H9 (cell line): ENCODE data around the gene GPD2. TPM values are rescaled to one million over a fixed set of nuclear protein-coding genes. Genes with fewer than 3 reads are reported as not detected.

Experiments
- DNase-seq: peaks from one replicate; pipeline ENCODE4 v3.0.0-alpha.2; 2017
- H2AFZ ChIP-seq: one replicate; pipeline ENCODE4 v1.6.1; 2013; ENCODE audit warnings: mild to moderate bottlenecking, low read length, control low read depth, moderate library complexity
- H2AK5ac ChIP-seq: 2 replicates; pipeline ENCODE4 v1.6.1; 2013; ENCODE audit warnings: low read length, control low read depth, mixed read lengths; ENCODE audit not compliant: insufficient read length
- H2BK120ac ChIP-seq: one replicate; pipeline ENCODE4 v1.6.1; 2013; ENCODE audit warnings: low read depth, mild to moderate bottlenecking, low read length, control low read depth, inconsistent platforms; ENCODE audit not compliant: poor library complexity, severe bottlenecking
- H2BK12ac ChIP-seq: 2 replicates; pipeline ENCODE4 v1.6.1; 2013; ENCODE audit warnings: low read length, control low read depth, mixed read lengths, low read depth; ENCODE audit not compliant: insufficient read length
- H2BK15ac ChIP-seq: 2 replicates; pipeline ENCODE4 v1.6.1; 2013; ENCODE audit warnings: low read depth, low read length, control low read depth
- H2BK20ac ChIP-seq: one replicate; pipeline ENCODE4 v1.6.1; 2013; ENCODE audit warnings: low read depth, mild to moderate bottlenecking, low read length, control low read depth, inconsistent platforms; ENCODE audit not compliant: poor library complexity, severe bottlenecking
- H2BK5ac ChIP-seq: 2 replicates; pipeline ENCODE4 v1.6.1; 2013; ENCODE audit warnings: low read length, control low read depth, mixed read lengths; ENCODE audit not compliant: insufficient read length
- H3K14ac ChIP-seq: 2 replicates; pipeline ENCODE4 v1.6.1; 2013; ENCODE audit warnings: low read length, control low read depth; ENCODE audit not compliant: insufficient read depth
- H3K18ac ChIP-seq: 2 replicates; pipeline ENCODE4 v1.6.1; 2013; ENCODE audit warnings: low read depth, mild to moderate bottlenecking, mixed read lengths, low read length, control low read depth; ENCODE audit not compliant: insufficient read length
- H3K23ac ChIP-seq: 2 replicates; pipeline ENCODE4 v1.6.1; 2013; ENCODE audit warnings: low read length, control low read depth, mixed read lengths, low read depth; ENCODE audit not compliant: insufficient read length
- H3K23me2 ChIP-seq: 2 replicates; pipeline ENCODE4 v1.6.1; 2013; ENCODE audit warnings: low read depth, mild to moderate bottlenecking, mixed read lengths, low read length, control low read depth; ENCODE audit not compliant: insufficient read length, poor library complexity, severe bottlenecking
- H3K27ac ChIP-seq: 2 replicates; pipeline ENCODE4 v1.5.1; 2013; ENCODE audit warnings: low read length, control low read depth, mixed read lengths, low read depth; ENCODE audit not compliant: insufficient read length
- H3K27me3 ChIP-seq: 2 replicates; pipeline ENCODE4 v1.6.1; 2013; ENCODE audit warnings: low read length, control low read depth, inconsistent platforms; ENCODE audit not compliant: insufficient read depth
- H3K4ac ChIP-seq: 2 replicates; pipeline ENCODE4 v1.6.1; 2013; ENCODE audit warnings: low read depth, mild to moderate bottlenecking, control low read depth, inconsistent platforms, low read length, moderate library complexity
- H3K4me1 ChIP-seq: 2 replicates; pipeline ENCODE4 v1.6.1; 2013; ENCODE audit warnings: low read length, control low read depth, inconsistent platforms; ENCODE audit not compliant: insufficient read depth
- H3K4me2 ChIP-seq: 2 replicates; pipeline ENCODE4 v1.6.1; 2013; ENCODE audit warnings: low read length, control low read depth, mixed read lengths; ENCODE audit not compliant: insufficient read length, insufficient read depth
- H3K56ac ChIP-seq: 2 replicates; pipeline ENCODE4 v1.6.1; 2013; ENCODE audit warnings: low read depth, mild to moderate bottlenecking, mixed read lengths, low read length, control low read depth; ENCODE audit not compliant: insufficient read length
- H3K79me1 ChIP-seq: 2 replicates; pipeline ENCODE4 v1.6.1; 2013; ENCODE audit warnings: low read depth, mild to moderate bottlenecking, moderate library complexity, low read length, control low read depth, inconsistent platforms; ENCODE audit not compliant: insufficient read depth, poor library complexity, severe bottlenecking
- H3K79me2 ChIP-seq: 2 replicates; pipeline ENCODE4 v1.6.1; 2013; ENCODE audit warnings: low read length, control low read depth, inconsistent platforms; ENCODE audit not compliant: insufficient read depth
- H3K9ac ChIP-seq: 2 replicates; pipeline ENCODE4 v1.6.1; 2013; ENCODE audit warnings: low read length, control low read depth, mixed read lengths; ENCODE audit not compliant: insufficient read length; ENCODE audit errors: extremely low read depth
- H3K9me3 ChIP-seq: one replicate; pipeline ENCODE4 v1.6.1; 2013; ENCODE audit warnings: low read depth, low read length, inconsistent platforms; ENCODE audit not compliant: control insufficient read depth
- H3T11ph ChIP-seq: one replicate; pipeline ENCODE4 v1.6.1; 2013; ENCODE audit warnings: mild to moderate bottlenecking, low read length, control low read depth, inconsistent platforms
- H4K20me1 ChIP-seq: one replicate; pipeline ENCODE4 v1.6.1; 2013; ENCODE audit not compliant: control insufficient read depth, insufficient read length, insufficient read depth
- H4K5ac ChIP-seq: 2 replicates; pipeline ENCODE4 v1.6.1; 2013; ENCODE audit warnings: low read depth, mild to moderate bottlenecking, mixed read lengths, low read length, control low read depth; ENCODE audit not compliant: insufficient read length
- H4K8ac ChIP-seq: replicated peaks from 2 replicates; pipeline ENCODE4 v1.6.1; 2013; ENCODE audit warnings: low read length, control low read depth, mixed read lengths, low read depth; ENCODE audit not compliant: insufficient read length
- H4K91ac ChIP-seq: 2 replicates; pipeline ENCODE4 v1.6.1; 2013; ENCODE audit warnings: low read depth, mild to moderate bottlenecking, moderate library complexity, mixed read lengths, low read length, control low read depth; ENCODE audit not compliant: insufficient read length
- H3K27ac Mint-ChIP-seq, 3 experiments: 2 replicates in 2 of 3; 3 replicates in 1 of 3; pipeline ENCODE4 v1.8.0; 2020 to 2021; ENCODE audit warnings: mixed read lengths in 3 of 3, mild to moderate bottlenecking in 1 of 3, moderate library complexity in 1 of 3
- H3K27me3 Mint-ChIP-seq: 2 replicates; pipeline ENCODE4 v1.8.0; 2021; ENCODE audit warnings: low read depth, mild to moderate bottlenecking, moderate library complexity, mixed read lengths
- H3K36me3 Mint-ChIP-seq, 3 experiments: 2 replicates in 2 of 3; 3 replicates in 1 of 3; pipeline ENCODE4 v1.8.0; 2020 to 2021; ENCODE audit warnings: low read depth in 3 of 3, mixed read lengths in 3 of 3; ENCODE audit not compliant: insufficient read depth in 1 of 3
- H3K4me1 Mint-ChIP-seq, 2 experiments: 2 replicates each; pipeline ENCODE4 v1.8.0; 2020; ENCODE audit warnings: mixed read lengths in 2 of 2
- H3K4me3 Mint-ChIP-seq, 2 experiments: 2 replicates in 1 of 2; 3 replicates in 1 of 2; pipeline ENCODE4 v1.8.0; 2020 to 2021; ENCODE audit warnings: mild to moderate bottlenecking in 2 of 2, mixed read lengths in 2 of 2, moderate library complexity in 1 of 2
- H3K9me3 Mint-ChIP-seq, 2 experiments: 2 replicates in 1 of 2; 3 replicates in 1 of 2; pipeline ENCODE4 v1.8.0; 2020; ENCODE audit warnings: mild to moderate bottlenecking in 2 of 2, mixed read lengths in 2 of 2, moderate library complexity in 1 of 2
- CTCF ChIP-seq: fragments of 200-600 bp; sonication (generic); conservative IDR thresholded peaks from 3 replicates; pipeline ENCODE4 v1.8.0; 2021; ENCODE audit warnings: antibody characterized with exemption, mild to moderate bottlenecking
- WGBS: extraction: QIAGEN DNeasy Blood & Tissue Kit; methylation state at CpG from one replicate; pipeline ENCODE4 v1.1.7; 2013; ENCODE audit warnings: missing lambda C conversion rate, low lambda C conversion rate, mixed read lengths; ENCODE audit not compliant: insufficient read length; ENCODE audit errors: extremely low coverage; 5-methylcytosine and 5-hydroxymethylcytosine counted together
- total RNA-seq: library from RNA; stranded (reverse); gene quantifications from 2 replicates; pipeline ENCODE4 v1.2.1, GENCODE V29; 2021

The GPD2 gene
- total RNA-seq, 1 experiment from 2014 or later = 46.0 TPM

GRCh38 chr2:156561326-156561725, 125.1 kb downstream of the GPD2 start:
- H3K4me3 Mint-ChIP-seq = no peak overlapping the region
- H3K27me3 Mint-ChIP-seq = no peaks in the 10 kb centered on the region
- Histone ChIP-seq H2BK120ac (no peak overlapping the region), H3K23me2 (no peaks in the 10 kb centered on the region), H3K4ac (no peak overlapping the region), H4K20me1 (no peaks in the 10 kb centered on the region), H2BK20ac (no peak overlapping the region), H2AK5ac (no peak overlapping the region), H4K5ac (no peak overlapping the region), H3K79me2 (no peaks in the 10 kb centered on the region), H3K18ac (no peak overlapping the region), H3K9me3 (no peaks in the 10 kb centered on the region), H4K91ac (no peak overlapping the region), H2BK5ac (no peak overlapping the region), H3T11ph (no peak overlapping the region), H3K27me3 (no peaks in the 10 kb centered on the region), H2AFZ (no peak overlapping the region), H4K8ac (no peak overlapping the region), H3K27ac (no peak overlapping the region), H3K56ac (no peak overlapping the region), H2BK12ac (no peak overlapping the region), H3K79me1 (no peaks in the 10 kb centered on the region), H3K4me2 (no peak overlapping the region), H2BK15ac (no peak overlapping the region), H3K23ac (no peak overlapping the region), H3K4me1 (peaks cover 2% of the 10 kb centered on the region), H3K9ac (no peak overlapping the region), H3K14ac (no peak overlapping the region)
- no peaks in the 10 kb centered on the region for H3K9me3 Mint-ChIP-seq
- peaks cover 14 to 15% of the 10 kb centered on the region in 2 experiments for H3K4me1 Mint-ChIP-seq
- no CpG with 5 or more reads among the region's 3 CpGs for WGBS
- TF ChIP-seq CTCF = no peak
- DNase-seq = no peak
- H3K36me3 Mint-ChIP-seq = peaks cover 4 to 14% (median 11%) of the 10 kb centered on the region in 3 experiments; a peak in 6 of 7 replicates
- no peak overlapping the region; a peak in 2 of 7 replicates for H3K27ac Mint-ChIP-seq
